IMR-90 (cell line): ENCODE results near the gene LDLRAD4. TPM values are rescaled to one million over a fixed set of nuclear protein-coding genes. Genes with fewer than 3 reads are reported as not detected.

Experiments
- ATAC-seq: fragments of 200-7000 bp; cut with Tn5 transposase; 2 replicates; pipeline ENCODE4 v1.9.1; 2020; ENCODE audit warnings: low read depth, mild to moderate bottlenecking, moderate library complexity
- BruUV-seq: library from RNA; stranded (reverse); fragments of 400-500 nt; replicated peaks from 2 replicates; lab custom pipeline; 2021; lab: Mats Ljungman, UMichigan
- CTCF ChIA-PET: fragments of 300-600 bp; formaldehyde crosslinking; extraction: SDS; loops from one replicate; lab custom pipeline; 2021; ENCODE audit warnings: antibody characterized with exemption; lab: Yijun Ruan, JAX
- POLR2A ChIA-PET: fragments of 300-600 bp; sonication (Branson Sonifier 250); formaldehyde crosslinking; loops from one replicate; lab custom pipeline; 2022; ENCODE audit warnings: antibody characterized with exemption; ENCODE audit not compliant: unreplicated experiment; lab: Charles Lee
- DNase-seq: peaks from one replicate; pipeline ENCODE4 v3.0.0; 2013
- H2AFZ ChIP-seq: replicated peaks from 2 replicates; pipeline ENCODE3; 2013; ENCODE audit warnings: low read length, mild to moderate bottlenecking; ENCODE audit not compliant: poor library complexity
- H2AK5ac ChIP-seq: 2 replicates; pipeline ENCODE4 v1.6.1; 2013; ENCODE audit warnings: low read depth, low read length, inconsistent platforms
- H2AK9ac ChIP-seq: replicated peaks from 2 replicates; pipeline ENCODE3; 2013; ENCODE audit warnings: mild to moderate bottlenecking, low read depth, low read length, moderate library complexity; ENCODE audit not compliant: poor library complexity
- H2BK120ac ChIP-seq: 2 replicates; pipeline ENCODE4 v1.6.1; 2013; ENCODE audit warnings: low read depth, low read length, inconsistent platforms
- H2BK15ac ChIP-seq: 3 replicates; pipeline ENCODE4 v1.6.1; 2013; ENCODE audit warnings: low read depth, low read length, inconsistent platforms
- H2BK20ac ChIP-seq: 2 replicates; pipeline ENCODE4 v1.6.1; 2013; ENCODE audit warnings: low read depth, mild to moderate bottlenecking, inconsistent platforms, low read length, moderate library complexity
- H2BK5ac ChIP-seq: 2 replicates; pipeline ENCODE4 v1.6.1; 2013; ENCODE audit warnings: mild to moderate bottlenecking, low read depth, low read length, inconsistent platforms; ENCODE audit not compliant: poor library complexity, severe bottlenecking
- H3K14ac ChIP-seq: replicated peaks from 2 replicates; pipeline ENCODE4 v1.6.1; 2013; ENCODE audit warnings: low read depth, low read length, inconsistent platforms
- H3K18ac ChIP-seq: 2 replicates; pipeline ENCODE4 v1.6.1; 2013; ENCODE audit warnings: low read depth, low read length, control low read depth
- H3K23ac ChIP-seq: 2 replicates; pipeline ENCODE4 v1.6.1; 2013; ENCODE audit warnings: low read depth, low read length, inconsistent platforms
- H3K27ac ChIP-seq: 2 replicates; pipeline ENCODE4 v1.5.1; 2013; ENCODE audit warnings: mild to moderate bottlenecking, control low read depth, low read length; ENCODE audit not compliant: insufficient read depth
- H3K27me3 ChIP-seq: 2 replicates; pipeline ENCODE4 v1.6.1; 2013; ENCODE audit warnings: low read length; ENCODE audit not compliant: control insufficient read depth, insufficient read depth
- H3K36me3 ChIP-seq: 2 replicates; pipeline ENCODE4 v1.6.1; 2013; ENCODE audit warnings: low read length, mixed read lengths; ENCODE audit not compliant: control insufficient read depth, insufficient read depth
- H3K4ac ChIP-seq: 2 replicates; pipeline ENCODE4 v1.6.1; 2013; ENCODE audit warnings: low read depth, low read length, inconsistent platforms
- H3K4me1 ChIP-seq: 2 replicates; pipeline ENCODE4 v1.6.1; 2013; ENCODE audit warnings: low read length, mixed read lengths; ENCODE audit not compliant: control insufficient read depth, insufficient read depth
- H3K4me2 ChIP-seq: 2 replicates; pipeline ENCODE4 v1.6.1; 2013; ENCODE audit warnings: low read depth, mild to moderate bottlenecking, control low read depth, low read length, moderate library complexity
- H3K4me3 ChIP-seq: 2 replicates; pipeline ENCODE4 v1.5.1; 2013; ENCODE audit warnings: low read depth, mild to moderate bottlenecking, control low read depth, low read length, moderate library complexity; ENCODE audit not compliant: insufficient read depth
- H3K56ac ChIP-seq: 2 replicates; pipeline ENCODE4 v1.6.1; 2013; ENCODE audit warnings: low read length, inconsistent platforms; ENCODE audit not compliant: insufficient read depth; ENCODE audit errors: extremely low read depth
- H3K79me1 ChIP-seq, 2 experiments: 2 replicates each; pipeline ENCODE4 v1.6.1; 2013; ENCODE audit warnings: low read length in 2 of 2, inconsistent platforms in 1 of 2, low read depth in 1 of 2
- H3K9ac ChIP-seq: 2 replicates; pipeline ENCODE4 v1.6.1; 2013; ENCODE audit warnings: low read depth, low read length, control low read depth
- H3K9me1 ChIP-seq: 2 replicates; pipeline ENCODE4 v1.6.1; 2013; ENCODE audit warnings: low read length, inconsistent platforms; ENCODE audit not compliant: insufficient read depth
- H3K9me3 ChIP-seq: 2 replicates; pipeline ENCODE4 v1.6.1; 2013; ENCODE audit warnings: low read length; ENCODE audit not compliant: control insufficient read depth, insufficient read depth
- H4K20me1 ChIP-seq: 2 replicates; pipeline ENCODE4 v1.6.1; 2013; ENCODE audit warnings: low read length, inconsistent platforms; ENCODE audit not compliant: insufficient read depth
- H4K5ac ChIP-seq: 2 replicates; pipeline ENCODE4 v1.6.1; 2013; ENCODE audit warnings: mild to moderate bottlenecking, low read depth, low read length, control low read depth
- H4K8ac ChIP-seq, 2 experiments: 2 replicates each; pipeline ENCODE4 v1.6.1; 2013; ENCODE audit warnings: low read depth in 2 of 2, low read length in 2 of 2, control low read depth in 1 of 2, inconsistent platforms in 1 of 2
- H4K91ac ChIP-seq: 2 replicates; pipeline ENCODE4 v1.6.1; 2013; ENCODE audit warnings: low read depth, low read length, inconsistent platforms; ENCODE audit not compliant: insufficient read depth
- CEBPB ChIP-seq: IDR thresholded peaks from 2 replicates; pipeline ENCODE4 v1.6.1; 2012; ENCODE audit warnings: low read depth, low read length, improper control_type of control experiment
- CHD1 ChIP-seq: IDR thresholded peaks from 2 replicates; pipeline ENCODE4 v1.6.1; 2012; ENCODE audit warnings: low read depth, low read length, improper control_type of control experiment
- CTCF ChIP-seq: conservative IDR thresholded peaks from 2 replicates; pipeline ENCODE4 v1.5.1; 2012; ENCODE audit warnings: mild to moderate bottlenecking, low read depth, low read length, improper control_type of control experiment
- FOS ChIP-seq: fragments of 150-350 bp; IDR thresholded peaks from 2 replicates; pipeline ENCODE4 v1.6.1; 2016; ENCODE audit warnings: low read depth, low read length
- MAZ ChIP-seq: IDR thresholded peaks from 2 replicates; pipeline ENCODE4 v1.6.1; 2012; ENCODE audit warnings: low read depth, mild to moderate bottlenecking, low read length, improper control_type of control experiment, moderate library complexity, borderline replicate concordance
- POLR2A ChIP-seq: IDR thresholded peaks from 2 replicates; pipeline ENCODE4 v1.6.1; 2012; ENCODE audit warnings: mild to moderate bottlenecking, low read depth, low read length
- RAD21 ChIP-seq: IDR thresholded peaks from 2 replicates; pipeline ENCODE4 v1.6.1; 2012; ENCODE audit warnings: low read length, improper control_type of control experiment
- RCOR1 ChIP-seq: IDR thresholded peaks from 2 replicates; pipeline ENCODE4 v1.6.1; 2012; ENCODE audit warnings: mild to moderate bottlenecking, low read length, improper control_type of control experiment; ENCODE audit not compliant: insufficient replicate concordance
- RFX5 ChIP-seq: IDR thresholded peaks from 2 replicates; pipeline ENCODE4 v1.8.0; 2012; ENCODE audit warnings: low read depth, mild to moderate bottlenecking, low read length, moderate library complexity
- USF2 ChIP-seq: fragments of 150-350 bp; IDR thresholded peaks from 2 replicates; pipeline ENCODE4 v1.6.1; 2017; ENCODE audit warnings: mild to moderate bottlenecking, antibody characterized with exemption, low read length, low read depth
- WGBS, 2 experiments: methylation state at CpG; one replicate each; pipeline versions ENCODE4 v1.1.5 to v1.1.7; 2013; ENCODE audit warnings: missing lambda C conversion rate in 2 of 2; ENCODE audit not compliant: insufficient read length in 1 of 2; ENCODE audit errors: extremely low coverage in 2 of 2; 5-methylcytosine and 5-hydroxymethylcytosine counted together
- dilution Hi-C: fragments of 300-500 bp; cut with HindIII; formaldehyde crosslinking; loops from one replicate; pipeline ENCODE4 v1.14.3; 2018; ENCODE audit warnings: low sequenced_read_pairs; ENCODE audit not compliant: unreplicated experiment
- in situ Hi-C: fragments of 300-500 bp; cut with MboI; formaldehyde crosslinking; loops from 3 replicates; pipeline ENCODE4 v1.14.3; 2019; ENCODE audit warnings: low sequenced_read_pairs, inconsistent platforms, mixed read lengths
- intact Hi-C: fragments of 100-400 bp; cut with micrococcal nuclease; formaldehyde crosslinking; loops from 2 replicates; pipeline ENCODE4 v1.10.0; 2022
- polyA plus RNA-seq, 3 experiments: library from polyadenylated mRNA; depleted of rRNA; stranded (reverse); fragments of >200 nt; gene quantifications; 2 replicates each; pipeline ENCODE4 v1.2.3, GENCODE V29; 2012; ENCODE audit warnings: low replicate concordance in 1 of 3
- total RNA-seq: library from RNA; depleted of rRNA; stranded (reverse); fragments of >200 nt; gene quantifications from 2 replicates; pipeline ENCODE4 v1.2.3, GENCODE V29; 2012

The LDLRAD4 gene
- total and polyA plus RNA-seq, 2 of the 4 experiments (the other 2 are of a cell fraction): not detected

GRCh38 chr18:13606604-13607254 lies 388.2 kb downstream of the LDLRAD4 start:
- ChIA-PET CTCF (no interaction called here), POLR2A (no interaction called here)
- H4K91ac ChIP-seq: no peak overlapping the region
- TF ChIP-seq CEBPB (no peak), RAD21 (no peak), CHD1 (no peak), RFX5 (no peak), RCOR1 (no peak), USF2 (no peak), CTCF (no peak), FOS (no peak), MAZ (no peak), POLR2A (no peak)
- intact Hi-C loops: no loop called here
- no peak overlapping the region for H2BK15ac ChIP-seq
- H3K9me3 ChIP-seq: no peaks in the 10 kb centered on the region
- no peak overlapping the region for H3K4me2 ChIP-seq
- H2AK9ac ChIP-seq: no peak overlapping the region
- H2BK20ac ChIP-seq: no peak overlapping the region
- no peak overlapping the region for H4K5ac ChIP-seq
- H4K20me1 ChIP-seq: no peaks in the 10 kb centered on the region
- no peak overlapping the region for H2AFZ ChIP-seq
- no peaks in the 10 kb centered on the region for H3K79me1 ChIP-seq
- no peak overlapping the region for H3K18ac ChIP-seq
- DNase-seq (no peak), ATAC-seq (no peak)
- no peak overlapping the region for H2BK120ac ChIP-seq
- no peak overlapping the region for H2AK5ac ChIP-seq
- H3K4ac ChIP-seq: no peak overlapping the region
- H3K9me1 ChIP-seq: no peaks in the 10 kb centered on the region
- no peak overlapping the region for H4K8ac ChIP-seq
- peaks cover 7% of the 10 kb centered on the region for H3K27me3 ChIP-seq
- H3K56ac ChIP-seq: no peak overlapping the region
- dilution Hi-C loops: no loop called here
- no peak overlapping the region for H3K14ac ChIP-seq
- no peak overlapping the region for H3K27ac ChIP-seq
- no peaks in the 10 kb centered on the region for H3K4me1 ChIP-seq
- no CpG with 5 or more reads among the region's 6 CpGs for WGBS, 2 experiments
- no peak overlapping the region for H3K4me3 ChIP-seq
- no peak overlapping the region for H3K9ac ChIP-seq
- no TSS peak for BruUV-seq
- H3K23ac ChIP-seq: no peak overlapping the region
- in situ Hi-C loops: no loop called here
- H2BK5ac ChIP-seq: no peak overlapping the region
- H3K36me3 ChIP-seq: no peaks in the 10 kb centered on the region
